Panc1 (cell line): Measurements from ENCODE around the gene LHFPL3. TPM values are rescaled to one million over a fixed set of nuclear protein-coding genes. Genes with fewer than 3 reads are reported as not detected.

Experiments used
- ATAC-seq: fragments of 200-7000 bp; cut with Tn5 transposase; 2 replicates; pipeline ENCODE4 v1.9.1; 2020; ENCODE audit warnings: mild to moderate bottlenecking, moderate library complexity
- BruUV-seq: library from RNA; stranded (reverse); fragments of 400-500 nt; replicated peaks from 2 replicates; lab custom pipeline; 2021; lab: Mats Ljungman, UMichigan
- CTCF ChIA-PET: fragments of 300-600 bp; sonication (Branson Sonifier 250); formaldehyde crosslinking; loops from one replicate; lab custom pipeline; 2022; ENCODE audit warnings: antibody characterized with exemption; lab: Charles Lee
- POLR2A ChIA-PET: fragments of 300-600 bp; sonication (Branson Sonifier 250); formaldehyde crosslinking; loops from one replicate; lab custom pipeline; 2022; ENCODE audit warnings: antibody characterized with exemption; lab: Charles Lee
- DNase-seq: peaks from one replicate; pipeline ENCODE4 v3.0.0-alpha.2; 2010; ENCODE audit warnings: low read depth, low spot score
- H3K27ac ChIP-seq: 2 replicates; pipeline ENCODE4 v1.5.1; 2011; ENCODE audit warnings: mild to moderate bottlenecking, low read length, inconsistent platforms
- H3K27me3 ChIP-seq: fragments of 200-500 bp; sonication (Bioruptor generic); 2 replicates; pipeline ENCODE4 v1.6.0; 2014; ENCODE audit warnings: low read length, inconsistent platforms; ENCODE audit not compliant: control insufficient read depth, insufficient read depth
- H3K36me3 ChIP-seq: fragments of 200-500 bp; sonication (Bioruptor generic); 2 replicates; pipeline ENCODE4 v1.5.1; 2014; ENCODE audit warnings: inconsistent platforms, mild to moderate bottlenecking, low read length, moderate library complexity; ENCODE audit not compliant: control insufficient read depth, insufficient read depth
- H3K4me1 ChIP-seq: 2 replicates; pipeline ENCODE4 v1.5.1; 2011; ENCODE audit warnings: inconsistent platforms, mild to moderate bottlenecking, low read length, moderate library complexity; ENCODE audit not compliant: control insufficient read depth, insufficient read depth
- H3K4me3 ChIP-seq, 2 experiments: 2 replicates each; pipeline ENCODE4 v1.5.1; 2011 to 2012; ENCODE audit warnings: low read depth in 2 of 2, low read length in 2 of 2, mild to moderate bottlenecking in 2 of 2, inconsistent platforms in 1 of 2, moderate library complexity in 1 of 2
- H3K9me3 ChIP-seq: fragments of 200-500 bp; sonication (Bioruptor generic); 2 replicates; pipeline ENCODE4 v1.5.1; 2014; ENCODE audit warnings: low read depth, mild to moderate bottlenecking, inconsistent platforms, low read length, moderate library complexity; ENCODE audit not compliant: control insufficient read depth, insufficient read depth
- POLR2AphosphoS5 ChIP-seq: IDR thresholded peaks from 2 replicates; pipeline ENCODE4 v1.6.1; 2012; ENCODE audit warnings: mild to moderate bottlenecking, low read depth, low read length, moderate library complexity
- SIN3A ChIP-seq: IDR thresholded peaks from 2 replicates; pipeline ENCODE4 v1.6.1; 2012; ENCODE audit warnings: low read depth, mild to moderate bottlenecking, low read length, moderate library complexity, borderline replicate concordance; ENCODE audit not compliant: insufficient read depth
- TCF7L2 ChIP-seq: IDR thresholded peaks from 2 replicates; pipeline ENCODE4 v1.6.1; 2011; ENCODE audit warnings: mild to moderate bottlenecking, low read depth, low read length, inconsistent platforms
- in situ Hi-C: cut with HindIII; loops from 2 replicates; pipeline ENCODE4 v1.10.0; 2016; ENCODE audit warnings: low sequenced_read_pairs, low pct_unique_long_range_greater_than_20kb
- intact Hi-C: fragments of 100-400 bp; cut with micrococcal nuclease; formaldehyde crosslinking; loops from one replicate; pipeline ENCODE4 v1.10.0; 2022; ENCODE audit not compliant: unreplicated experiment
- total RNA-seq: library from RNA; stranded (reverse); gene quantifications from one replicate; pipeline ENCODE4 v1.2.1, GENCODE V29; 2021; ENCODE audit not compliant: unreplicated experiment
- TF ChIP-seq, protein P1 (sequence below): fragments of 450-650 bp; IDR thresholded peaks from 2 replicates; pipeline ENCODE4 v1.5.1; 2017; ENCODE audit warnings: mild to moderate bottlenecking
- TF ChIP-seq, protein P2 (sequence below), 2 experiments: IDR thresholded peaks; 2 replicates each; pipeline ENCODE4 v1.6.1; 2011 to 2012; ENCODE audit warnings: low read depth in 2 of 2, control low read depth in 1 of 2, low read length in 1 of 2, mild to moderate bottlenecking in 1 of 2, moderate library complexity in 1 of 2; ENCODE audit not compliant: insufficient read depth in 1 of 2

The LHFPL3 gene
- total RNA-seq, 1 experiment from 2014 or later: not detected

DNA sequence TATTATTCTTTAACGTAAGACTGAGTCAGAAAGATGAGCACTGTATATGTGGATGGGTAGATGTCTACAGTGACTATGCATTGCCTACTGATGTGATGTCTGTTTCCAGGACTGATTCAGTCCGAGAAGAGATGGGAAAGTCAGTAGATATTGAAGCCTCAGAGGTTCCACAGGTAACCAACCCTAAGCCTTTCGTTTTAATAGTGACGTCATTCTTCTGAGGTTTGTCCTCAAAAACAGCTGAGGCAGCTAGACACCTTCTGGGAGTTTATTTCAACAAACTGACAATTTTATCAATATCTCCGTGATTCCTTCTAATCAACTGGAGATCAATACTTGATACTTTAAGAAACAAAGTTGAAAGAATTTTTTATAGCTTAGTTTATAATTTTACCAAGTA lies 171.6 kb downstream of the LHFPL3 start:
- no peaks in the 10 kb centered on the region for H3K27me3 ChIP-seq
- H3K36me3 ChIP-seq: no peaks in the 10 kb centered on the region
- intact Hi-C loops (no loop called here), in situ Hi-C loops (no loop called here)
- ChIA-PET POLR2A (interaction anchor here (0.5 kb wide), 1 partner anchor 201 kb away, joined by 6 read pairs; no protein-coding TSS in a partner anchor), CTCF (no interaction called here)
- BruUV-seq: no TSS peak
- no peak for DNase-seq
- H3K4me3 ChIP-seq: no peak overlapping the region
- TF ChIP-seq SIN3A: no peak
- no peak for TF ChIP-seq POLR2AphosphoS5
- TF ChIP-seq, protein P1, sequence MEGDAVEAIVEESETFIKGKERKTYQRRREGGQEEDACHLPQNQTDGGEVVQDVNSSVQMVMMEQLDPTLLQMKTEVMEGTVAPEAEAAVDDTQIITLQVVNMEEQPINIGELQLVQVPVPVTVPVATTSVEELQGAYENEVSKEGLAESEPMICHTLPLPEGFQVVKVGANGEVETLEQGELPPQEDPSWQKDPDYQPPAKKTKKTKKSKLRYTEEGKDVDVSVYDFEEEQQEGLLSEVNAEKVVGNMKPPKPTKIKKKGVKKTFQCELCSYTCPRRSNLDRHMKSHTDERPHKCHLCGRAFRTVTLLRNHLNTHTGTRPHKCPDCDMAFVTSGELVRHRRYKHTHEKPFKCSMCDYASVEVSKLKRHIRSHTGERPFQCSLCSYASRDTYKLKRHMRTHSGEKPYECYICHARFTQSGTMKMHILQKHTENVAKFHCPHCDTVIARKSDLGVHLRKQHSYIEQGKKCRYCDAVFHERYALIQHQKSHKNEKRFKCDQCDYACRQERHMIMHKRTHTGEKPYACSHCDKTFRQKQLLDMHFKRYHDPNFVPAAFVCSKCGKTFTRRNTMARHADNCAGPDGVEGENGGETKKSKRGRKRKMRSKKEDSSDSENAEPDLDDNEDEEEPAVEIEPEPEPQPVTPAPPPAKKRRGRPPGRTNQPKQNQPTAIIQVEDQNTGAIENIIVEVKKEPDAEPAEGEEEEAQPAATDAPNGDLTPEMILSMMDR: no peak
- TF ChIP-seq, protein P2, sequence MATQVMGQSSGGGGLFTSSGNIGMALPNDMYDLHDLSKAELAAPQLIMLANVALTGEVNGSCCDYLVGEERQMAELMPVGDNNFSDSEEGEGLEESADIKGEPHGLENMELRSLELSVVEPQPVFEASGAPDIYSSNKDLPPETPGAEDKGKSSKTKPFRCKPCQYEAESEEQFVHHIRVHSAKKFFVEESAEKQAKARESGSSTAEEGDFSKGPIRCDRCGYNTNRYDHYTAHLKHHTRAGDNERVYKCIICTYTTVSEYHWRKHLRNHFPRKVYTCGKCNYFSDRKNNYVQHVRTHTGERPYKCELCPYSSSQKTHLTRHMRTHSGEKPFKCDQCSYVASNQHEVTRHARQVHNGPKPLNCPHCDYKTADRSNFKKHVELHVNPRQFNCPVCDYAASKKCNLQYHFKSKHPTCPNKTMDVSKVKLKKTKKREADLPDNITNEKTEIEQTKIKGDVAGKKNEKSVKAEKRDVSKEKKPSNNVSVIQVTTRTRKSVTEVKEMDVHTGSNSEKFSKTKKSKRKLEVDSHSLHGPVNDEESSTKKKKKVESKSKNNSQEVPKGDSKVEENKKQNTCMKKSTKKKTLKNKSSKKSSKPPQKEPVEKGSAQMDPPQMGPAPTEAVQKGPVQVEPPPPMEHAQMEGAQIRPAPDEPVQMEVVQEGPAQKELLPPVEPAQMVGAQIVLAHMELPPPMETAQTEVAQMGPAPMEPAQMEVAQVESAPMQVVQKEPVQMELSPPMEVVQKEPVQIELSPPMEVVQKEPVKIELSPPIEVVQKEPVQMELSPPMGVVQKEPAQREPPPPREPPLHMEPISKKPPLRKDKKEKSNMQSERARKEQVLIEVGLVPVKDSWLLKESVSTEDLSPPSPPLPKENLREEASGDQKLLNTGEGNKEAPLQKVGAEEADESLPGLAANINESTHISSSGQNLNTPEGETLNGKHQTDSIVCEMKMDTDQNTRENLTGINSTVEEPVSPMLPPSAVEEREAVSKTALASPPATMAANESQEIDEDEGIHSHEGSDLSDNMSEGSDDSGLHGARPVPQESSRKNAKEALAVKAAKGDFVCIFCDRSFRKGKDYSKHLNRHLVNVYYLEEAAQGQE (IDR thresholded peaks at IDR 0.05; ENCODE audit: insufficient read depth in 1 of 2, low read depth in 2 of 2, low read length in 1 of 2): no peak
- TF ChIP-seq TCF7L2: no peak
- no peak overlapping the region for H3K27ac ChIP-seq
- no peaks in the 10 kb centered on the region for H3K9me3 ChIP-seq
- H3K4me1 ChIP-seq: no peaks in the 10 kb centered on the region
- no peak for ATAC-seq

DNA sequence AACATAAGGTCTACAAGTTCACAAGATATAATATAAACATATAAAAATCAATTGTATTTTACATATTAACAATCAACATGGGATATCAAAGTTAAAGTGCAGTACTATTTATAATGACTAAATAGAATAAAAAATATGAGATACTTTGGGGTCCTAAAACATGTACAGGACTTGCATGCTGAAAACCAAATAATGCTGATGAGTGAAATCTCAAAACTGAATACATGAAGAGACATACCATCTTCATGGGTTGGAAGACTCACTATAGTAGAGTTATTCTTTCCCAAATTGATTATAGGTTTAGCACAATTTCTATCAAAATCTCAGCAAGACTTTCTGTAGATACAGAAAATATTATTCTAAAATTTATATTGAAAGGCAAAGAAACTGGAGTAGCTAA lies 181.5 kb downstream of the LHFPL3 start:
- ChIA-PET POLR2A (no interaction called here), CTCF (no interaction called here)
- H3K27ac ChIP-seq: no peak overlapping the region
- no TSS peak for BruUV-seq
- intact Hi-C loops: no loop called here
- in situ Hi-C loops: no loop called here
- TF ChIP-seq POLR2AphosphoS5: no peak
- TF ChIP-seq, protein P2 (IDR thresholded peaks at IDR 0.05; ENCODE audit: insufficient read depth in 1 of 2, low read depth in 2 of 2, low read length in 1 of 2): no peak
- TF ChIP-seq TCF7L2: no peak
- TF ChIP-seq, protein P1: no peak
- no peak for TF ChIP-seq SIN3A
- DNase-seq: no peak
- no peak for ATAC-seq
- no peaks in the 10 kb centered on the region for H3K36me3 ChIP-seq
- H3K9me3 ChIP-seq: no peaks in the 10 kb centered on the region
- no peaks in the 10 kb centered on the region for H3K4me1 ChIP-seq
- no peaks in the 10 kb centered on the region for H3K27me3 ChIP-seq
- no peak overlapping the region for H3K4me3 ChIP-seq
